HG02798 (cell line): Measurements from ENCODE around the gene GPBAR1.
A peak's percentile ranks its signal among the peaks of the same experiment; 100 is the strongest.
"Not testable (repeated sequence)": the region's sequence is repeated elsewhere in the genome, so short reads cannot be mapped to it uniquely, and the experiment has no call there.

Experiments
- ATAC-seq: cut with Tn5 transposase; IDR thresholded peaks from one replicate; pipeline ENCODE4 v1.9.1; 2021; ENCODE audit warnings: mild to moderate bottlenecking; ENCODE audit not compliant: unreplicated experiment, poor library complexity

GPBAR1 gene

DNA sequence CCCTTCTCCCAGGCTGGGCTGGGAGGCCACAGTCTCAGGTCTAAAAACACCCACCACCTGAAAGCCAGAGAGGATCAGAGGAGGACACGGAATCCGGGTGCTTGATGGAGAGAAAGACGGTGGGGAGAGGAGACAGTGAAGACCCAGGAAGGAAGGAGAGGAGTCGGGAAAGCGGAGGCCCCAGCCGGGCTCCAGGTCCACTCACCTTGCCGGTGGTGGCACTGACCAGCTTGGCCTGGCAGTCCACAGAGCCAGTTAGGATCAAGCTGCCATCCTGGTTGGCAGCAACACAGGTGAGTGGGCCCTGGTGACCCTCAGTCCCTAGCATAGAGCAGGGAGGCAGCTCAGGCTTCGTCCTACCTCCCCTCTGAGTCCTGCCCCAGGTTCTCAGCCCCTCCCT lies 4.8 kb downstream of the GPBAR1 start:
- no peak for ATAC-seq

DNA sequence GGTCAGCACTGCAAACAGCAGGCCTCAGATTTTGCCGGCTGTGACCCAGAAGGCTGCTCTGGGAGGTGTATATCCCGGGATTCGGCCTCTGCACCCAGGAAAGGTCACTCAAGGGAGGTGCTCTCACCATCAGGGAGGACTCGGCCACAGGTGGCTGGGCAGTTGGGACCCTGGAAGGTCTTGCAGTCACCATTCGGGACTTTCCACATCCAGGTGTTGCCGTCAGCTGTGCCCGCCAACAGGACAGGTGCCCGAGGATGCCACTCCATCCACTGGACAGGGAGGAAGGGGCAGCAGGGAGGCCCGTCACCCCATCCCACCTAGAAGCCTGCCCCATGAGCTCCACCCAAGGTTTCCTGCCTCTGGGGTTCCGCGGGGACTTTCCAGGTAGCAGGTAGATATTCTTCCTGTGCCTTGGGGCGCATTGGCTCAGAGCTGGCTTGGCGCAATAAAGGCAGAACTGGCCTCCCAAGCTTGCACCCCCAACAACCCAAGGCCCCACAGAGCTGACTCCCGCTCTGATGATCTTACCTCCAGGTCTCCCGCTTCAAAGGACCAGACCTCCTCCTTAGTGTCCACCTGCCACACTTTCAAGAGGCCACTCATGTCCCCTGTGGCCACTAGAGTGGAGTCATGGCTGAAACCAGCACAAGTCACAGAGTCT lies 5.6 kb downstream of the GPBAR1 start:
- ATAC-seq = no peak

DNA sequence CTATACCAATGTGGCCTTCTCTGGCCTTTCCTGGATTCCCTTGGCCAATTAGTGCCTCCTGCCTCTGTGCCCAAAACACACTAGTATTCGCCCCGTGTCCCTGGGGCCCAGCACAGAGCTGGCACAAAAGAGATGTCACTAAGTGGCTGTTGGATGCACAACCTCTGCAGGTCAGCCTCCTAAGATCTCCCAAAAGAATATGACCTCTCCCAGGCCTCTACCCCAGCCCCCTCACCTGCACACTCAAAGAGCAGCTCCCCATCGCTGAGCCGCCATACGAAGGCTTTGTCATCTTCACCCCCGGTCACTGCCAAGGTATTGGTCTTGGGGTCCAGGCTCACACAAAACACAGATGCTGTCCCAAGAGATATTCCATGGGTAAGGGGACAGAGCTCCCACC lies 6.4 kb downstream of the GPBAR1 start:
- ATAC-seq = no peak

DNA sequence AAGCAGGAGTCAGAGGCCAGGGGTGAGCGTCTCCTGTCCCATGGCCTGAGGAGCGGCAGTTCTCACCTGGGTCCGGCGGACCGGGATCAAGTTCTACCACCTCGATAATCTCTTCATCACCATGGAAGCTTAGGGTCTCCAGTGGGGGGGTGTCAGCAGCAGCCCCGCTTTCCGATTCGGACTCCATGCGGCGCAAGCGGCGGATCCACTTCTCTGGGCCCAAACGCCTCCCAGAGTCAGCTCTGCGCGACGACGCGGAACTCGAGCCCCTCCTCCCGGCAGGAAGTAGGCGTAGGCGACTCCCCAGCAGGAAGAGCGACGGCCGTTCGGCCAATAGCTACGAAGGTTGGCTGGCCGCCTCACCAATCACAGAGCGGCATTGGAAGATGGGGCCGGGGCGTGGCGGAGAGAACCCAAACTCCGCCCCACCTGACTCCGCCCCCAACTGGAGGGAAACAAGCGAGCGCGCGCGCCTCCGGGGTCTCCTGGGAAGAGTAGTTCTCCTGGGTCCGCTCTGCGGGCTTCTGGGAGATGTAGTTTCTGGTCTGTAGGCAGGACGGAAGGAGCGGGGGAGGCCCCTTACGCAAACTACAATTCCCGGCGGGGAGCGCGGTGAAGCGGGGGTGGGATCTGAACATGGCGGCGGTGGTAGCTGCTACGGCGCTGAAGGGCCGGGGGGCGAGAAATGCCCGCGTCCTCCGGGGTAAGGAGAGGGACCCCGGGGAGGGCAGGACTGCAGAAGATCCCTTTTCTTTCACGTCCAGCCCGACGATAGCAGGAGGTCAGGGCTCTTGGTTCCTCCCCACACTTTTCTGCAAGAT lies 9.3 kb downstream of the GPBAR1 start, which contains the start of the genes AAMP and PNKD:
TSS of gene AAMP (minus strand) at position 238 of the 821 bp plus-strand sequence. CDS start at position 187, 51 bp downstream.
TSS of gene PNKD (plus strand) at position 620 of the 821 bp plus-strand sequence. CDS start at position 637, 17 bp downstream.
- ATAC-seq = peak; percentile 93

DNA sequence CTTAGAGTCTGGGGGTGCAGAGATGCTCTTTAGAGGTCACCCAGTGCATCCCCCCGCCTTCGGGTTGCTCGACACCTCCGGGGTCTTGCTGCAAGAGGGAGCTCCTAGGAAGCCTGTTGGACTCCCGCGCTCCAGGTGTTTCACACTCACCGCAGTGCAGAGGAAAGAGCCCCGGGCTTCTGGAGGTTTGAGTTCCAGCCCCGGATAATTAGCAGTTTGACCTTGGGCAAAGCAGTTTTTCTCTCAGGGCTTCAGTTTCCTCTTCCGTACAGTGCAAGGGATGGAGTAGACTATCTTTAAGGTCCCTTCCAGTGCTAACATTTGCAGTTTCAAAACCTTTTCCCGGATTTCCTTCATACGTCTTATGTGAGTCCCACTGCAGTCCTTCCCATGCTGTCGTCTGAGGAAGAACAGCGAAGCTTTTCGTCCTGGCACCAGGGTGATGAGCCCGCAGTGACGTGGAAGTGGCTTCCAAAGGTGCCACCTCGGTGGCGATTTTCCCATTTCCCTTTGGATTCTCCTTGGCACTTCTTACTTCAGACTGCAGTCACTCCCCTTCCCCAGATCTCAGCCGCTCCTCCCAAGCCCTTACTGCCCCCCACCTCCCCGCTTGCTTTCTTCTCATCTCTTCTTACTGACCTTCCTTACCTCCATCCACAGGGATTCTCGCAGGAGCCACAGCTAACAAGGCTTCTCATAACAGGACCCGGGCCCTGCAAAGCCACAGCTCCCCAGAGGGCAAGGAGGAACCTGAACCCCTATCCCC lies 10.1 kb downstream of the GPBAR1 start:
- no peak for ATAC-seq

DNA sequence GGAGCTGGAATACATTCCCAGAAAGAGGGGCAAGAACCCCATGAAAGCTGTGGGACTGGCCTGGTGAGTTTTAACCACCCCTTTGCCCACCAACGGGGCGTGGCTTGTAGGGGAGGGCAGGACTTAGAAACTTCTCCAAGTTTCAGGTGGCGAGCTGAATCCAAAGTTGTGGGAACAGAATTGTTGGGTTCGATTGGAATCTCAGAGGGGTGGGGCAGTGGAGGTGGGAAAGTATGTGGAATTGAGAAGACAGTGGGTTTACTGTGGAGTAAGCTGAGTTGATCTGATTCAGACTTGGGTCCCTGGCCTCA lies 10.6 kb downstream of the GPBAR1 start:
- no peak for ATAC-seq

DNA sequence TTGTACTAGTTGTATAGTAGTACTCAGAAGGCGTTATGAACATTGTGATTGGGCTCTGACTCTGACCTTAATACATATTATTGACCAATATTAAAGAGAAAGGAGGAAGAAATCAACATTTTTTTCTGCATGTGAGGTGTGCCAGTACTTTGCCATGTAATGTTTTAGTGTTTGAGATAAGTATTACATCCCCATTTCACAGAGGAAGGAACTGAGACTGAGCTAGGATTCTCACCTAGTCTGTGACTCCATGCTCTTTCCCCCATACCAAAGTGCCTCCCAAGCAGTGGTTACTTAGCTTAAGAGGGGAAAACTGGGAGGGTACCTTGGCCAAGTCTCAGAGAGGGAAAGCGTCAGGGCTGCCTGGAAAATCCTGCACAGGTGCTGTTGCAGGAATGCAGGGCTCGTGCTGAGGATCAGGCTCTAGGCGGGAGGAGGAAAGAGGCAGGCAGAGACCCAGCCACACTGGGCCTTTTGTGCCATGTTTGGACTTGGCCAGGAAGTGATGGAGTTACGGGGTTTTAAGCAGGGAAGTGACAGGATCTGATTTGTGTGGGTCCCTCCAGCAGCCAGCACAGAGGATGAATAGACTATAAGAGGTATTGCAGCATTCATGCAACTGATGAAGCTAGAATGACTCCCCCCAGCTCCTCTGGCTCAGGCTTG lies 11.2 kb downstream of the GPBAR1 start:
- ATAC-seq = no peak

DNA sequence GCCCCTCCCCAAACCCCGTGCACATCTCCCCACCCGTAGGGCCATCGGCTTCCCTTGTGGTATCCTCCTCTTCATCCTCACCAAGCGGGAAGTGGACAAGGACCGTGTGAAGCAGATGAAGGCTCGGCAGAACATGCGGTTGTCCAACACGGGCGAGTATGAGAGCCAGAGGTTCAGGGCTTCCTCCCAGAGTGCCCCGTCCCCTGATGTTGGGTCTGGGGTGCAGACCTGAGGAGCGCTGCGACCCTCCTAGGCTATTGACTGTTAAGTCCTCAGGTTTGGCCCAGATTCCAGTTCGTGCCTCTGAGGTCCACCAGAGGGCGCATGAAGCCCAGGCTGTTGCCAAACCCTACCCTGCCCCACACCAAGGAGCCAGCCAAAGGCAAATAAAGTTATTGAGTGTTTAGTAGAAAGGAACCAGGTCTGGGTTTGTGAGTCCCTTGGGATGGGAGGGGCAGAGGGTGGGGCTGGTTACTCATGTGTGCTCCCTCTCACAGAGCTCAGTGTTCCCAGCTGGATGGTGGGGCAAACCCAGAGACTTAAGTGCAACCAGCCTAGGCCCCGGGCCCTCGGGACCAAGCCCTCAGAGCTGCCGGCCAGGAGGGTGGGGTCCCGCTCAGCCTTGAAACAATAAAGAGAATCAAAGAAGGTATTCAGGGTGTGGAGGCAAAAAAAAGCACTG lies 11.9 kb downstream of the GPBAR1 start:
- ATAC-seq = no peak

DNA sequence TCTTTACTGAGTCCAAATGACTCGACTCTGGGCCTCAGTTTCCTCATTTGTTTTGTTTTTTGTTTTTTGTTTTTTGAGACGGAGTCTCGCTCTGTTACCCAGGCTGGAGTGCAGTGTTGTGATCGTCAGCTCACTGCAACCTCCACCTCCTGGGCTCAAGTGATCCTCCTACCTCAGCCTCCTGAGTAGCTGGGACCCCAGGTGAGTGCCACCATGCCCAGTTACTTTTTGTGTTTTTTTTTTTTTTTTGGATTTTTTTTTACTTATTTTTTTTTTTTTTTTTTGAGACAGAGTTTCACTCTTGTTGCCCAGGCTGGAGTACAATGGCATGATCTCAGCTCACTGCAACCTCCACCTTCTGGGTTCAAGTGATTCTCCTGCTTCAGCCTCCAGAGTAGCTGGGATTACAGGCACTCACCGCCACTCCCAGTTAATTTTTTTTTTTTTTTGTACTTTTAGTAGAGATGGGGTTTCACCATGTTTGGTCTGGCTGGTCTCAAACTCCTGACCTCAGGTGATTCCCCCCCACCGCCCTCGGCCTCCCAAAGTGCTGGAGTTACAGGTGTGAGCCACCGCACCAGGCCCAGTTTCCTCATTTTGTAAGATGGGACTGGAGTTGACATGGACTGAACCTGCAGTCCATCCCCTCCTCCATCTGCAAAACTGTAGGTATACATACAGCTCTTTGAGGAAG lies 12.5 kb downstream of the GPBAR1 start:
- ATAC-seq = not testable (repeated sequence)

DNA sequence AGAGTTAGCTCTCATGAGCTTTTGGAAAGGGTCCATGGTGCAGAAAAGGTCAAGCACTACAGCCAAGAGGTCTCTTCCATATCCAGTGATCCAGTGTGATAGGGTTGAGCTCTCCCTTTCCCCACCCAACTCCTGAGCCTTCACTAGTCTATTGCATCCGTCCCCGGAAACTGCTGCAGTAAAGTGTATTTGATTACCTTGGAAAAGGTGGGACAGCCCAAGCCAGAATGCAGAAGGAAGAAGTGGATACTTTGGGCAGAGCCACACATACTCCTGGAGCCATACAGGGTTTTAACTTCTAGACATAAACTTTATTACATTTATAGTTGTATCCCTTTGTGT lies 13.1 kb downstream of the GPBAR1 start:
- no peak for ATAC-seq

DNA sequence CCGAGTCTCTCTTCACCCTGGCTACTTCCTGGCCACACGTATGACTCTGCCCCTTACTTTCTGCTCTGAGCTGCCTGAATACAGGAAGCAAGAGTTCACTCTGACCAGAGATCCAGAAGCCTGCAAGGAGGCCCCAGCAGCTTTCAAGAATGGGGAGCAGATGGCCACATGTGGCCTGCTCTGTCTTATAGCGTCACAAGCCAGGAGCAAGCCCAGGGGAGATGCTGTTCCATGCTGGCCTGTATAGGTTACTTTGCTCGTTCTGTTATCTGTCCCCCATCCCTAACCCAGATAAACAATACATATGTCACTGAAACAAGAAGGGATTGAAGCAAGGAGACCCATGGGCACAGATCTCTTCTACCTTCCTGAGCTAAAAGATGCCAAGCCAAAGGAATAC lies 13.8 kb downstream of the GPBAR1 start:
- no peak for ATAC-seq

DNA sequence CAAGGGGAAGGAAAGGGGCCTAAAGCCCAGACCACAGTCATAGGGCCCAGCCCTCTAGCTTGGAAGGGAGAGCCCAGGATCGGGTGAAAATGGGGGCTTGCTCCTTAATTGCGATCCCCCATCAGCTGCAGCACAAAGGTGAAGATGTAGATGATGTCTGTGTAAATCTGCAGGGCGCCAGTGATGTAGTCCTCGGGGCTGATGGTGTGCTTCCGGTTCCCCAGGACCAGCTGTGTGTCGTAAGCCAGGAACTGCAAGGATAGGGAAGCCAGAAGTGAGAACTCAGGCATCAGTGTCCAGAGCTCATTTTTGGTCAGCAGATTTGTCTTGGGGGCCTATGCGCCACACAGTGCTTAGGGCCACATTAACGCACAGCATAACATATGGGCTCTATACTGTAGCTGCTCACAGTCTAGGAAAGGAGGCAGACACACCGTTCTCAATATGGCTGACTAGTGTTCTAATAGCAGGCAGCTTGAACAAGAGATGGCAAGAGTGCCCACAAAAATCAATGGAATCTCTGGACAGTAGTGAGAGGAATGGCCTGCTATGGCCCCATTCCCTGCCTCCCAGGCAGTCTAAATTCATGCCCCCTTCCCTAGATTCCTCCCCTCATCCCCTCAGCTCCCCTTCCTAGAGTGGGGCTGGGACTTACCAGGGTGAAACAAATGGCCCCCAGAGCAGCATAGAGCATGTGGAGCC lies 14.7 kb downstream of the GPBAR1 start:
- ATAC-seq = no peak

DNA sequence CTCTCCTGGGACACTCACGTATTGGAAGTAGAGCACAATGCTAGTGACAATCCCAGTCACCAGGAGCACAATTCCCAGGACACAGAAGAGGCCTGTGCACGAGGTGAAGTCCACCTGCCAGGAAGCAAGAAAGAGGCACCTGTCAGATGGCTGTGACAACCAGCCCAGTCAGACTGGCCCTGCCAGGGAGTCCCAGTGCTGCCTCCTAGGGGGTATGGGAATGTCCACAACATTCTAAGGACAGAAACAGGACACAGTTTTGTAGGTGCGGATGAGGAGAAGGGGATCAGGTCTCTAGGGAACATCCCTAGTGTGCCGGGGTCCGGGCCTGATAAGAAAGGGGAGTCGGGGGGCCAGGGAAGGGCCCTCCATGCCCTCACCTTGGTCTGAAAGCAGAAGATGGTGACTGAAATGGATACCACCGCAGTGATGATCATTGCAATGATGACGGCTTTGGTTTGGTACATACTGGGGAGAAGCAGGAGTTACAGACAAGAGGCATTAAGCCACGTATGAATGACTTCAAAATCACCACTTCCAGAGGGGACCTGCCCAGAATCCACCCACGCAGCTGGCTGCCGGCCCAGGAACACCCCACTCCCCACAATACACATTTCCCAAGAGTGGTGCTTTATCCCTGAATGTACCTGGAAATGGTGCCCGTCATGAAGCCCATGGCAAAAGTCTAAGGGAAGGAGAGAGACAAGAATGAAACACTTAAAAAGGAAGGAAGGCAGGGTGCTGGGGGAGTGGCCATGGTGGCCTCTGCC lies 16.4 kb downstream of the GPBAR1 start:
- ATAC-seq = no peak

DNA sequence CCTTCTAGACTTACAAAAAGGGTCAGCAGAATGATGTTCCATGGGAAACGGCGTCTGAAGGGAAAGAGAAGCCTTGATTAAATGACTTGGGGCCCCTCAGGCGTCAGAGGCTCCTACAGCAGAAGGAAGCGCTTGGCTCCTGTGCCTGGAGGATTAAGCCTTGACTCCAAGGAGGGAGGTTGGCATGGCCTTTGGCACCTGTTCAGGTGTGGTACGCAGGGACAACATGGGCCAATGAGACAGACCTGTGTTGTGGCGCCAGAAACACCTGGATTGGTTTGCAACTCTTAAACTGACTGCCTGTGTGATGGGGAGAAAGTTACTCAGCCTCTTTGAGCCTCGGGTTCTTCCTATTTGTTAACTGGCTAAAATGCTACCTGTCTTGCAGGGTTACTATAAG lies 17.1 kb downstream of the GPBAR1 start:
- no peak for ATAC-seq

DNA sequence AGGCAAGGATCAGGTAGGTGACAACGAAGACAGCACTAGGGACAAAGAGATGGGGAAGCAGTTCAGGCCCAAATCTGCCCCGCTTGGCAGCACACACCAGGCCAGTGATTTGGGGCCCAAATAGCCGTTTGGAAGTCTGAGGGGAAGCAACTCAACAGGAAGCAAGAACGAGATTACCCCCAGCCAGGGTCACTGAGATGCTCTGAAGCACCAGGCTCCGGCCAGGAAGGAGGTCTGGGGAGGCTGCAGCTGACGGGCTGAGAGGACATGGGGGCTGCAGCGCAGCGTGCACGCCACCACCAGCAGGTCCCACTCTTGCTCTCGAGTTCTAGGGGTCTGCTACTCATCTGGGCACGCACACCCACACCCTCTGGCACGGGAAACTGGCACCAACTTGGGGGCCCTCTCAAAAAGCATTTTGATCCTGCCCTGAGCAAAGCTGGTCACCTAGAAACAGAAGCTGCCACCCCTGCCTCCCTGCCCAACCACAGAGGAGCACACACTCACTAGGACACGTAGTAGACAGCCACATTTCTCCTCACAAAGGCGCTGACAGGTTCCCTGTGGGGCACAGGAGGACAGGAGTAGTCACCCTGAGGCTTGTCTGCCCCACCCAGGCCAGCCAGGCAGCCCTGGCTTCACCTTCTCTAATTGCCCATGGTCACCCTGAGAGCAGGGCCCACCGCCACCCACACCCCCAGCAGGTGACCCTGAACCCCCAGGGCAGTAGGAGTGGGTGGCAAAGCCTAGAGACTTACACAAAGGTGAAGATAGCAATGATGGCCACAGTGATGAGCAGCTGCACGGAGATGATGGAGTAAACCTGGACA lies 17.9 kb downstream of the GPBAR1 start:
- no peak for ATAC-seq

DNA sequence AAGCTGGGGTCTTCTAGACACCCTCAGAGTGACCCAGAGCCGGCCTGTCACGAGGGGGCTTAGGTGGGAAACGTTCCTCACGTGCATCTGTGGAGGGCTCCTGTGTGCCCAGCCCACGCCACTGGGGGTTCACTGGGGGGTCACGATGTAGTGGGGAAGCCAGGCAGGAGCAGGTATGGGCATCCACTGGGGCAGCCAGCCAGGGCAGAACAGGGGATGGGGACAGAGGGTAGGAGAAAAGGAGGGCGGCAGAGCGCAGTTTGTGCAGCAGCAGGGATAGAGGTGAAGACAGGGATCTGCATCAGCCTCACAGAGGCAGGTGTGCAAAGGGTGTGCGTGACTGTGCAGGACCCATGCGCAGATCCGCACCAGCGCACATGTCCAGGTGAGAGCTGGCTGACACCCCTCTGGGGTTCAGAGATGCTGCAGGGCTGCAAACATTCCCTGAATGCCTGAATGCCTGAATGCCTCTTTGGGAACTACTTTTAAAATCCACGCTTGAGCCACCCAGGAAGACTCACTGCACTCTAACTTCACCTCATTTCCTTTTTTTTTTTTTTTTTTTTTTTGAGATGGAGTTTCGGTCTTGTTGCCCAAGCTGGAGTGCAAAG lies 19.6 kb downstream of the GPBAR1 start:
- no peak for ATAC-seq

DNA sequence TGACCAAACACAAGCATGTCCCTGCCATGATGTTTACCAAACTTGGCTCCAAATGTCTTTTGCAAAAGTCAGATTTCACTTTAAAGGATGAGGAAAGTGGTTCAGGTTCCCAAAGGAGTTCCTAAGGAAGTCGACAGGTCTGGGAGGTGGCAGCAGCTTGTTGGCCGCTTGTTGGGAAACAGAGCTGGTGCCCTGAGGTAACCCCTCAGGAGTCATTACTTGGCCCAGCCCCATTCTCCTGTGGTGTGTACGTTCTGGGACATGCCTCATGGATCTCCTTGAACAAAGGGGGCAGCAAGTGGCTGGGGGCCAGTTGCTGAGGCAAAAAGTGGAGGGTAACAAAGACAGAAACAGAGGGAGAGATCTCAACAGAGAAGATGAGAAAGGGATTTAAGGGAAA lies 20.6 kb downstream of the GPBAR1 start:
- no peak for ATAC-seq
